ENCODE results near the gene CNOT10.
"Not testable (repeated sequence)": the region's sequence is repeated elsewhere in the genome, so short reads cannot be mapped to it uniquely, and the experiment has no call there.

The CNOT10 gene

GRCh38 chr3:32684800-32685542 is at the start of gene CNOT10:
TSS of gene CNOT10 (plus strand) at chr3:32685188. CDS start at chr3:32685461, 273 bp downstream.
- peak; percentile 90 to 93 for DNase-seq (ENCODE audit: low read depth in 1 of 2, low spot score in 1 of 2)

DNA sequence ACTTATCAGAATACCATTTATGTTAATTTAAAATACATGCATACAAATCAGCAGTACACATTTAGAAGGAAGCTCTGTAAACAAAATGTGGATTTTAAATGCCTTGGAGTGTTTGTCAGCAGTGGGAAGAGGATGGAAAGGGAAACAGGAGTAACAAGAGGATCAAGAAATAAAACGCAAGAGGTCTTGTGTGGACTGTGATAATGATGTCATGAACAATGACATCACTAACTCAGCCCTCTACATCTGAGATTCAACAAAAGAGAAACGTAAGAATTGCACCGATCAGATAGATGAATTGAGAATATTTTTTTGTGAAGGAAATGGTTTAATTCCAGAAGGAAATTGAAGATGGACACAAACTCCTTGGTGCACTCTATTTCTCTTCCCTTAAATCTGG is 44.0 kb upstream of the CNOT10 start:
- no peak for DNase-seq (ENCODE audit: low read depth in 1 of 2, low spot score in 1 of 2)

- DNase-seq (ENCODE audit: low read depth in 1 of 2, low spot score in 1 of 2) = no peak
Observed at GRCh38 chr3:32641356-32641755, 43.6 kb upstream of the CNOT10 start.

DNA sequence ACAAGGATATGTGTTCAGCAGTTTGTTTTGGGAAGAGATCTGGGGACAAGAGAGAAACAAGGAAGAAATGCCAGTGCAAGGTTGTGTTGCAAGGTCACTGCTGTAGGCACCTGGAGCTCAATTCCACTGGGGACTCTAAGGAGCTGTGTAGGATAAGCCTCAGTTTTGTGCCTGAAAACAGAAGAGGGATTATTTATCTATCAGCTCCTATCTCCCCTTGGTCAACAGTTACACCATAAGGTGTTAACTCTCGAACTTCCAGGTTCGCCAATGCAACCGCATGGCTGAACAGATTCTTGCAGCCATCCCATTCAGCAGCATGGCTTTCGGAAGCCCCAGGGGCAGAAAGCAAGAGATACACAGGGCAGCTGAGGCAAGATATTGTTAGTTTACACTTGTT is 41.6 kb upstream of the CNOT10 start:
- DNase-seq (ENCODE audit: low read depth in 1 of 2, low spot score in 1 of 2) = no peak

- DNase-seq (ENCODE audit: low read depth in 1 of 2, low spot score in 1 of 2) = no peak
Observed at GRCh38 chr3:32643816-32644215, 41.2 kb upstream of the CNOT10 start.

DNA sequence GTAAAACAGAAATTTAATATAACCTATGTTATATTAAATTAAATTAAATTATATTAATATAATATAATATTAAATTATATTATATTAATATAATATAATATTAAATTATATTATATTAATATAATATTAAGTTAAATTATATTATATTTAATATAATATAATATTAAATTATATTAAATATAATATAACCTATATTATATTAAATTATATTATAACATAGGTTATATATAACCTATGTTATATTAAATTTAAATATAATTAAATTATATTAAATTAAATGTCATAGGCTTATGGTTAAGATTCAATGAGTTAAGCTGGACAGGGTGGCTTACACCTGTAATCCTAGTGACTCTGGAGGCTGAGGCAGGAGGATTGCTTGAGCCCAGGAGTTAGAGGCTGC is 40.6 kb upstream of the CNOT10 start:
- no peak for DNase-seq (ENCODE audit: low read depth in 1 of 2, low spot score in 1 of 2)

- DNase-seq (ENCODE audit: low read depth in 1 of 2, low spot score in 1 of 2) = no peak
Observed at GRCh38 chr3:32646761-32647160, 38.2 kb upstream of the CNOT10 start.

- not testable (repeated sequence) for DNase-seq (ENCODE audit: low read depth in 1 of 2, low spot score in 1 of 2)
Observed at GRCh38 chr3:32652337-32653100, 32.5 kb upstream of the CNOT10 start.

GRCh38 chr3:32655167-32655566 is 29.8 kb upstream of the CNOT10 start:
- no peak for DNase-seq (ENCODE audit: low read depth in 1 of 2, low spot score in 1 of 2)

GRCh38 chr3:32660634-32661033 is 24.4 kb upstream of the CNOT10 start:
- no peak for DNase-seq (ENCODE audit: low read depth in 1 of 2, low spot score in 1 of 2)

GRCh38 chr3:32662647-32663046 is 22.3 kb upstream of the CNOT10 start:
- no peak for DNase-seq (ENCODE audit: low read depth in 1 of 2, low spot score in 1 of 2)

DNA sequence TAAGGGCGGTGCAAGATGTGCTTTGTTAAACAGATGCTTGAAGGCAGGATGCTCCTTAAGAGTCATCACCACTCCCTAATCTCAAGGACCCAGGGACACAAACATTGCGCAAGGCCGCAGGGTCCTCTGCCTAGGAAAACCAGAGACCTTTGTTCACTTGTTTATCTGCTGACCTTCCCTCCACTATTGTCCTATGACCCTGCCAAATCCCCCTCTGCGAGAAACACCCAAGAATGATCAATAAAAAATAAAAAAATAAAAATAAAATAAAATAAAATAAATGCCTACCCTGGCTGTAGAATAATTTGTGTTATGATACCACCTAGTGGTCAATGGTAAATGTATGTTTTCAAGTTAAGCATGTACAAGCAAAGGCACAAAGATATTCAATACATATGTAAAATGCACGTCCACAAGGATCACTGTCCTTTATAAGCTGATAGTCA is 20.3 kb upstream of the CNOT10 start:
- not testable (repeated sequence) for DNase-seq (ENCODE audit: low read depth in 1 of 2, low spot score in 1 of 2)

GRCh38 chr3:32667072-32667582 is 17.9 kb upstream of the CNOT10 start:
- DNase-seq (ENCODE audit: low read depth in 1 of 2, low spot score in 1 of 2) = no peak

- not testable (repeated sequence) for DNase-seq (ENCODE audit: low read depth in 1 of 2, low spot score in 1 of 2)
Observed at GRCh38 chr3:32669226-32669625, 15.8 kb upstream of the CNOT10 start.

DNA sequence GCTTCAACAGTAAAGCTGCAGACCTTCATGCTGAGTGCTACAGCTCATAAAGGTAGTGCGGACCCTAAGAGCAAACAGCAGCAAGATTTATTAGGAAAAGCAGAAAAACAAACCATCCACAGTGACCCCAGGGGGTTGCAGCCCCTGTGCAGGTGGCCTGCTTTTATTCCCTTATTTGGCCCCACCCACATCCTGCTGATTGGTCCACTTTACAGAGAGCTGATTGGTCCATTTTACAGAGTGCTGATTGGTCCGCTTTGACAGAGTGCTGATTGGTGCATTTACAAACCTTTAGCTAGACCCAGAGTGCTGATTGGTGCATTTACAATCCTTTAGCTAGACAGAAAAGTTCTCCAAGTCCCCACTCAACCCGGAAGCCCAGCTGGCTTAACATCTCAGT is 11.3 kb upstream of the CNOT10 start:
- not testable (repeated sequence) for DNase-seq (ENCODE audit: low read depth in 1 of 2, low spot score in 1 of 2)

- no peak for DNase-seq (ENCODE audit: low read depth in 1 of 2, low spot score in 1 of 2)
Observed at GRCh38 chr3:32675164-32675563, 9.8 kb upstream of the CNOT10 start.

DNA sequence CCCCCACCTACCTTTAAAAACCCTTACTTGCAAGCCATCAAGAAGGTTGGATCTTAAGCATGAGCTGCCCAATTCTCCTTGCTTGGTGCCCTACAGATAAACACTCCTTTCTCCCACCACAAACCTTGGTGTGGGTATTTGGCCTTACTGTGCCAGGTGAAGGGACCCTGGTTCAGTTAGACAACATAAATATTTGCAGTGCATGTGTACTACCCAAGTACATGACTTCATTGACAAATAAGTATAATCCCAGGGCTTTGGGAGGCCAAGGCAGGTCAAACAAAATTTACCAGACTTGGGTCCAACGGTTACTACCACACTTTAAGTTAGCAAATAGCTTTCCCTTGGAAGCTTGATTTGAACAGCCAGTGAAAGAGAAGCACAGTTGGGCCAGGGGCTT is 9.3 kb upstream of the CNOT10 start:
- no peak for DNase-seq (ENCODE audit: low read depth in 1 of 2, low spot score in 1 of 2)

- DNase-seq (ENCODE audit: low read depth in 1 of 2, low spot score in 1 of 2) = no peak
Observed at GRCh38 chr3:32681811-32682210, 3.2 kb upstream of the CNOT10 start.

DNA sequence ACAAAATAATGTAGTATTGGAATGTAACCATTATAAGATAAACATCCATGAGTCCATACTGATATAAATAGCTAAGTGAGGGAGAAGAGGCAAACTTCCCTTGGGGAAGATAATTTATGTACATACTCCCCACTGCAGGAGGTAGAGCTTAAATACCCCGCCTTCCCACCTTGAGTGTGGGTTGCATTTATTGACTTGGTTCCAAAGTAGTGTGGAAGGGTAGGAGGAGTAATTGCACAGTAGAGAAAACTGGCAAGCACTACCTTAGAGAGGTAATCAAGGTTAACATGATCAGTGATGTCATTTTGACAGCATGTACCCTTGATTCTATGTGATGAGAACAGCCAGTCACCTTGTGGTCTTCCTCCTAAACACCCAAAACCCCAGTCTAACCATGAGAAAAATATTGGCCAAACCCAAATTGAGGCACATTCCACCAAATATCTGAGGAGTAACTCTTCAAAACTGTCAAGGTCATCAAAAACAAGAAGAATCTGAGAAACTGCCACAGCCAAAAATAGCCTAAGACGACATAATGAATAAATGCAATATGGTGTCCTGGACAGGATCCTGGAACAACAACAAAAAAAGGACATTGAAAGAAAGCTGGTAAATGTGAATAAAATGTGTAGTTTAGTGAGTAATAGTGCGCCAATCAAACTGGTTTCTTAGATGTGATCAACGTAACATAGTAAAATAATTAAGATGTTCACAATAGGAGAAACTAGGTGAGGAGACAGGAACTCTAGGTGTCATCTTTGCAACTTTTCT is 774 bp upstream of the CNOT10 start:
- DNase-seq (ENCODE audit: low read depth in 1 of 2, low spot score in 1 of 2) = no peak

DNA sequence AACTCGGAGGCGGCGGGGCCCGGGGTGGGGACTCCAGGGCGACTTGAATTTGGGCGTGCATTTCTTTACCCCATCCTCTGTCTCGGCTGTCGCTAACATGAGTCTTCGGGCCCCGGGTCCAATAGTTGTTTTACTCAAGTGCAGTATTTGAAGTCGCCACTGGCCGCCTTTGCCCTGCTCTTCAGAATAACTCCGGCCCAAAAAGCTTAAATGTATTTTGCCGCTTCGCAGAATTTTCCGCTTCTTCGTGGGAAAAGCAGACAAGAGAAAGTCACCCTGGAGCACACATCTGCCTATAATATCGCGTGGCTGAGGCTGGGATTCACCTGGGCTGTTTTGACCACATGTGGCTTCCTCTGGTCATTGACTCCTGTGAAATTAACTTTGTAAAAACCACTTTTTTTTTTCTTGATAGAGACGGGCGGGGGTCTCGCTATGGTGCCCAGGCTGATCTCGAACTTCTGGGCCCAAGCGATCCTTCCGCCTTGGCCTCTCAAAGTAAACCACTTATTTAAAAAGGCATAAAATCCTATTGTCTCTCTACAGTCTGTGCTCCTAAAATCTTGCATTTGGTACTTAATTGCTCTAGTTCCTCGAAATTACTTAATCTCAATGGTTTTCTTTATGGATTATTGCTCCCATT is 676 bp downstream of the CNOT10 start:
- DNase-seq (ENCODE audit: low read depth in 1 of 2, low spot score in 1 of 2) = no peak

DNA sequence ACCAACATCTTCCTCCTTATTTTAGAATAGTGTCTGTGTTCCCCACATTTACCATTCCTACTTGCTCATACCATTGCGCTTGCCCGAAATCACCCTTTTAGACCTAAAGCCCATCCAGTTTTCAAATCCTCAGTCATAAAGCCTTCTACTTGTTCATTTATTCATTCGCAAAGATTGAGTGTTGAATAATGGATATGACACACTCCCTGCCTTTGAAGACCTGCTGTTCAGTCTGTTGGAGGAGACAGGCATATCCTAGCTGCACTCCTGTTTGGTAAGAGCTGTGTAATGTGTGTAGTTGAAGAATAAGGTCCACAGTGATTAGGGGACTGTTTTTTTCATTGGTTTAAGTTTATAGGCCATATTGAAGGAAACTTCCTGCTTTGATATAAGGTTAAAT is 1.7 kb downstream of the CNOT10 start:
- no peak for DNase-seq (ENCODE audit: low read depth in 1 of 2, low spot score in 1 of 2)

Measured in stimulated activated CD4-positive, alpha-beta T cell treated with anti-CD3 and anti-CD28 coated beads, Interleukin-15, amount 100 ng/mL, for 1 hour (primary cell).